Right cardiac atrium (tissue), 5 donors: Measurements from ENCODE around the gene METTL13. TPM values are rescaled to one million over a fixed set of nuclear protein-coding genes. Genes with fewer than 3 reads are reported as not detected.

Experiments used
- ATAC-seq, 2 donors: fragments of 200-7000 bp; cut with Tn5 transposase; one replicate each; pipeline versions ENCODE4 v1.8.0 to v1.9.1; 2020; ENCODE audit warnings: moderate library complexity in 2 of 2, mild to moderate bottlenecking in 1 of 2
- DNase-seq, 3 donors: peaks; one replicate each; pipeline ENCODE4 v3.0.0-alpha.2; 2020
- H3K27ac ChIP-seq: one replicate; pipeline ENCODE4 v1.5.1; 2013; ENCODE audit warnings: mild to moderate bottlenecking, low read length, control low read depth, moderate library complexity
- H3K27me3 ChIP-seq: one replicate; pipeline ENCODE4 v1.6.1; 2013; ENCODE audit not compliant: control insufficient read depth, insufficient read depth
- H3K4me1 ChIP-seq: one replicate; pipeline ENCODE4 v1.6.1; 2013; ENCODE audit warnings: low read length; ENCODE audit not compliant: control insufficient read depth, insufficient read depth
- H3K4me3 ChIP-seq: one replicate; pipeline ENCODE4 v1.5.1; 2013; ENCODE audit warnings: low read length, control low read depth
- H3K9me3 ChIP-seq: one replicate; pipeline ENCODE4 v1.6.1; 2013; ENCODE audit warnings: low read length; ENCODE audit not compliant: control insufficient read depth
- WGBS: extraction: QIAGEN DNeasy Blood & Tissue Kit; methylation state at CpG from one replicate; pipeline ENCODE4 v1.1.7; 2013; 5-methylcytosine and 5-hydroxymethylcytosine counted together
- intact Hi-C, 4 donors: fragments of 100-400 bp; cut with DNase I; formaldehyde crosslinking; loops; one replicate each; pipeline versions ENCODE4 v1.11.0 to v1.14.0; 2022 to 2023
- polyA plus RNA-seq: library from polyadenylated mRNA; stranded (reverse); fragments of 200-250 nt; gene quantifications from one replicate; pipeline ENCODE4 v1.2.3, GENCODE V29; 2013
- total RNA-seq, 4 donors: library from RNA; stranded (reverse); fragmentation: NEBNext Ultra II Directional; extraction: Animal tissue kit (Norgen Biotek cat#: 25700); gene quantifications; one replicate each; pipeline ENCODE4 v1.2.1, GENCODE V29; 2021
- donor health status: healthy with polysubstance abuse.
- donor health status: DM: no; HTN: yes; CAD: no.
- donor health status: DM: no; HTN: no; CAD: no.
- donor health status: DM: no; HTN: yes; CAD: no; lungs with severe emphysema.
- donor health status: DM: yes; HTN: yes; CAD: no.

METTL13 gene
- total and polyA plus RNA-seq, 5 donors, result 9.6 to 19.9 (median 14.2) TPM

DNA sequence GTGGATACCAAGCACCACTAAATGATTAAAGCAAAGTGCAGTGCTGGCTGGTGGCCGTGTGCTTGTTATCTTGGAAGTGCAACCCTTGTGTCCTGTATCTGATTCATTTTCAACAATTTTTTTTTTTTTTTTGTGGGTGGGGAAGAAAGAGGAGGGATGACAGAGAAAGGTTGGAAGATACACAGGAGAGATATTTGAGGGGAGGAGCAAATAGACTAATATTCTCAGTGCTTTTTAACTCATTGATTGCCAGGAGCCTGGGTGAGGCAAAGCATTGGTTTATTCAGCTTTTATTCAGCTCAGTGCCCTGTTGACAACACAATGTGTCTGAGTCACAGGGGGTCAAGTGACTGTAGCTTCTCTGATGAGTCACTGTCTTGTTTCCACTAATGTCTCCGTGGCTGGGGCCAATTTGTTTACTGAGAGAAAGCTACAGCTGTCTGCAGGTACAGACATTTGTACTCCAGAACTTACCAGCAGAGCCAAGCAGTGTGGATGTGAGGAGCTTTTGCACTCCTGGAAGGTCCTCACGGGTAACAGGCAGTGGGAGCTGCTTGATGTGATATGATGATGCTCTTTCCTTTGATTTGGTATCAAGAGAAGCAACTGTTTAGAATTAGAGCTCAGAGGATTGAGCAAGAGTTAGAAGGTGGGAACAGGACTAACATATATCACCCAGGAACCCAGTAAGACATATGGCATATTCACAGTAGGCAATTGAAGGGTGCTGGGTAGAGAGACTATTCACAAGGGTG lies 36.2 kb downstream of the METTL13 start:
- Histone ChIP-seq H3K27me3 (no peaks in the 10 kb centered on the region), H3K9me3 (no peaks in the 10 kb centered on the region), H3K4me3 (no peak overlapping the region), H3K27ac (no peak overlapping the region), H3K4me1 (no peaks in the 10 kb centered on the region)
- 31% methylated on average over 3 of the region's 3 CpGs for WGBS
- no peak for DNase-seq
- intact Hi-C loops, result loop anchor here in 1 of 4 donors (5.0 kb wide), 1 partner anchor 165 kb away; no protein-coding TSS in a partner anchor
- peak in 1 of 2 donors; percentile 59 for ATAC-seq

DNA sequence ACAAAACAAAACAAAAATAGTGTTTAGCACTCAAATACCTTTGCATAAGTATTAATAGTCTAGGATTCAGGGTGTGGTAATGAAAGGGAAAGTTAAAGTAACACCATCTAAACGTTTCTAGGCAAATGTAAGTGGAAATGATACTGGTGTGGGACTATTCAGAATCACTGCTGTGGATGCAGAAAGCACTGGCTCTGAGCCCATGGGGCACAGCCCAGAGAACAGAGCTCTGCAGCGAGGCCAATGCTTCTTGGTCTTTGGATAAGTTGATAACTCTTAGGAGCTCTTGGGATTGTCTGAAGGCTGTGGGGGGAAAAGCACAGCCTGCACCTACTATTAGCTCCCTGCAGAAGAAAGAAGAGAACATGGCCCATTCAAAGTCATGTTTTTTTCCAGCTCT lies 38.5 kb downstream of the METTL13 start:
- DNase-seq (no peak), ATAC-seq (no peak)
- Histone ChIP-seq H3K4me1 (no peaks in the 10 kb centered on the region), H3K9me3 (no peaks in the 10 kb centered on the region), H3K4me3 (no peak overlapping the region), H3K27me3 (no peaks in the 10 kb centered on the region), H3K27ac (no peak overlapping the region)
- intact Hi-C loops, result loop anchor here in 1 of 4 donors (5.0 kb wide), 1 partner anchor 162 kb away; no protein-coding TSS in a partner anchor
- WGBS, result 48% methylated on average over 2 of the region's 2 CpGs

- H3K27me3 ChIP-seq, result no peaks in the 10 kb centered on the region
- WGBS, result 96% methylated on average over 1 of the region's 1 CpG
- intact Hi-C loops, result no loop called here
These were observed 45.5 kb downstream of the METTL13 start for GRCh38 chr1:171826973-171827372.

GRCh38 chr1:171828794-171829193 lies 47.3 kb downstream of the METTL13 start:
- H3K9me3 ChIP-seq, result no peaks in the 10 kb centered on the region
- no peaks in the 10 kb centered on the region for H3K4me1 ChIP-seq
- H3K4me3 ChIP-seq, result no peak overlapping the region
- H3K27me3 ChIP-seq, result no peaks in the 10 kb centered on the region
- 91% methylated on average over 11 of the region's 11 CpGs for WGBS
- ATAC-seq, result no peak
- no peak for DNase-seq
- intact Hi-C loops, result no loop called here
- no peak overlapping the region for H3K27ac ChIP-seq

More at GRCh38 chr1:171826973-171827372, 45.5 kb downstream of the METTL13 start:
- DNase-seq (no peak), ATAC-seq (no peak)
- no peaks in the 10 kb centered on the region for H3K4me1 ChIP-seq
- no peaks in the 10 kb centered on the region for H3K9me3 ChIP-seq
- H3K27ac ChIP-seq, result no peak overlapping the region
- no peak overlapping the region for H3K4me3 ChIP-seq

GRCh38 chr1:171833091-171833825 lies 51.8 kb downstream of the METTL13 start:
- H3K27me3 ChIP-seq, result no peaks in the 10 kb centered on the region
- ATAC-seq, result no peak
- no peaks in the 10 kb centered on the region for H3K4me1 ChIP-seq
- DNase-seq, result no peak
- intact Hi-C loops, result no loop called here
- no peak overlapping the region for H3K4me3 ChIP-seq
- WGBS, result 78% methylated on average over 4 of the region's 4 CpGs
- no peak overlapping the region for H3K27ac ChIP-seq
- H3K9me3 ChIP-seq, result no peaks in the 10 kb centered on the region

- DNase-seq (no peak), ATAC-seq (no peak)
- 90% methylated on average over 2 of the region's 2 CpGs for WGBS
- Histone ChIP-seq H3K27me3 (no peaks in the 10 kb centered on the region), H3K9me3 (no peaks in the 10 kb centered on the region), H3K4me1 (no peaks in the 10 kb centered on the region), H3K4me3 (no peak overlapping the region), H3K27ac (no peak overlapping the region)
- intact Hi-C loops, result no loop called here
These were observed 53.4 kb downstream of the METTL13 start for GRCh38 chr1:171834821-171835220.

DNA sequence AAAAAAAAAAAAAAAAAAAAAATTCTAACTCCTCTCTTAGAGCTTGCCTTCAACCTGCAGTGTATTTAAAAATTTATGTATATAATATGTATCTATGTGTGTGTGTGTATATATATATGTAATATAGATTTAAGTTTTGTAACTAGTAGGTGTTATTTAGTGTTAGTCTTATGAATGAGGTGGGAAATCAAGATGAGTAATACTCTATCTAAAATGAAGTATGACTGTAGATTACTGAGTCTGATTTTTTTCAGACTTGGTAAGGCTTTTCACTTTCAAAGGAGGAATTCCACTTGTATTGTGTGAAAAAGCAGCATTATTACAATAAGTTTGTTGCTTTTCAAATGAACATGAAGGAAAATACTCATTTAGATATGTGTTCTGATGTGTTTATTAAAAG lies 54.4 kb downstream of the METTL13 start:
- DNase-seq (no peak), ATAC-seq (no peak)
- no peak overlapping the region for H3K27ac ChIP-seq
- H3K4me3 ChIP-seq, result no peak overlapping the region
- intact Hi-C loops, result no loop called here
- no peaks in the 10 kb centered on the region for H3K4me1 ChIP-seq
- H3K9me3 ChIP-seq, result no peaks in the 10 kb centered on the region
- H3K27me3 ChIP-seq, result no peaks in the 10 kb centered on the region

DNA sequence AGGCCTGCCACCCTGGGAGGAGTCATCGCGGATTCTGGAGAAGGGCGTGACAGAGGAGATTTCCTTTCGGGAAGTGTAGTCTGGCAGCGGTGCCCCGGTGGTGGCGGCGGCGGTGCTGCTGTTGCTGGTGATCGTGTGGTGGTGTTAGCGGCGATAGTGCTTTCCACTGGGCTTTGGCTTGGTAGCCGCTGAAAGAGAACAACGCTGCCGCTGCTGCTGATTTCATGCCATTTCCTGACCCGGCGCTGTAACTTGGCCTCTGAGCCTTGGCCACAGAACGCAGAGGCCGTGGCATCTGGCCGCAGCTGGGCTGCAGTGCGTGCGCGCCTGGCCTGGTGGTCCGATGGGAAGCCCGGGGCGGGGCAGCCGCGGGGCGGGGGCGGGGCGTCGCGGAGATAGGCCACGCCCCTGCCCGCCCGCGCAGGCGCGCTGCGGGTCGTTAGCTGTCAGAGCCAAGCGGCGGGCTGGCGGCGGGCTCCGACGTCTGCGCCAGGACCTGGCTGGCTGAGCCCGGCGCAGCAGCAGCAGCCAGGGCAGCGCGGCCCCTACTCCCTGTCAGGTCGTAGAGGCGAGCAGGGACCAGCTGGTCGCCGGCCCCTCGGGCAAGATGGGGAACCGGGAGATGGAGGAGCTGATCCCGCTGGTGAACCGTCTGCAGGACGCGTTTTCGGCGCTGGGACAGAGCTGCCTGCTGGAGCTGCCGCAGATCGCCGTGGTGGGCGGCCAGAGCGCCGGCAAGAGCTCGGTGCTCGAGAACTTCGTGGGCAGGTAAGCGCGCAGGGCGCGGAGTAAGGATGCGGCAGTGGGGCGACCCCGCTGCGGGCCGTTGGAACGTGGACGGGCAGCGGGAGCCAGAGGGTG lies 59.8 kb downstream of the METTL13 start, which contains the start of gene DNM3:
Gene DNM3, plus strand, starts transcription at position 449 of the 861 bp plus-strand sequence. Its CDS starts 159 bp downstream, at position 608.
- H3K9me3 ChIP-seq, result no peaks in the 10 kb centered on the region
- no peaks in the 10 kb centered on the region for H3K27me3 ChIP-seq
- under 1% methylated on average over 85 of the region's 85 CpGs for WGBS
- intact Hi-C loops, result no loop called here
- peak; percentile 98 to 99 for ATAC-seq
- H3K27ac ChIP-seq, result peak within 1 kb of the TSS; percentile 49
- H3K4me3 ChIP-seq, result peak within 1 kb of the TSS; percentile 84
- DNase-seq, result peak; percentile 88 to 96 (median 95)
- peaks cover 2% of the 10 kb centered on the region for H3K4me1 ChIP-seq

GRCh38 chr1:171841931-171842761 lies 60.7 kb downstream of the METTL13 start:
- Histone ChIP-seq H3K27ac (no peak overlapping the region), H3K9me3 (no peaks in the 10 kb centered on the region), H3K27me3 (no peaks in the 10 kb centered on the region), H3K4me1 (peaks cover 2% of the 10 kb centered on the region), H3K4me3 (peak overlapping the region; percentile 84)
- 1% methylated on average over 40 of the region's 40 CpGs for WGBS
- peak; percentile 14 to 54 (median 19) for DNase-seq
- intact Hi-C loops, result no loop called here
- ATAC-seq, result peak; percentile 9 to 11

DNA sequence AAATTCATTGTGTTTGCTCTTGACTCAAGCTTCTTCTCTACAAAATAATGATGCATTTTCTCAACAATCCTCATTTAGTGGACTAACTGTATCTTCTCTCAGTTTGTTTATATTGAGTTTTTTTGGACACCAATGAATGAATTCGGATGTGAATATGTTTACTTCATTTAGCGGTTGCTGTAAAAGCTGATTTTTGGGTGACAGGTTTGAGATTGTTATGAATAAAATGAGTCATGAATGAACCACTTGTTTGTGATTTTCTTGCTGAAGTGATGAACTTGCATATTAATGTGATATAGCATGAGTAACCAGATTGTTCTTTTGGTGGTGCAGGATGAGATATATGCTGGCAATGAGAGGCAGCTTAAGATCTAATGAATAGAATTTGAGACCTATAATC lies 62.9 kb downstream of the METTL13 start:
- ATAC-seq (no peak), DNase-seq (no peak)
- H3K9me3 ChIP-seq, result no peaks in the 10 kb centered on the region
- no peaks in the 10 kb centered on the region for H3K27me3 ChIP-seq
- H3K27ac ChIP-seq, result no peak overlapping the region
- intact Hi-C loops, result no loop called here
- H3K4me3 ChIP-seq, result no peak overlapping the region
- H3K4me1 ChIP-seq, result peaks cover 2% of the 10 kb centered on the region
- 88% methylated on average over 2 of the region's 2 CpGs for WGBS
